Measurements from ENCODE around the gene HAND1.
A peak's percentile ranks its signal among the peaks of the same experiment; 100 is the strongest.
"Not testable (repeated sequence)": the region's sequence is repeated elsewhere in the genome, so short reads cannot be mapped to it uniquely, and the experiment has no call there.

HAND1 gene

GRCh38 chr5:154478224-154478565 lies at the start of gene HAND1:
HAND1 (minus strand) TSS chr5:154478227; CDS start chr5:154478008, 219 bp downstream.
- peak; percentile 62 for DNase-seq (ENCODE audit: low read depth)

DNA sequence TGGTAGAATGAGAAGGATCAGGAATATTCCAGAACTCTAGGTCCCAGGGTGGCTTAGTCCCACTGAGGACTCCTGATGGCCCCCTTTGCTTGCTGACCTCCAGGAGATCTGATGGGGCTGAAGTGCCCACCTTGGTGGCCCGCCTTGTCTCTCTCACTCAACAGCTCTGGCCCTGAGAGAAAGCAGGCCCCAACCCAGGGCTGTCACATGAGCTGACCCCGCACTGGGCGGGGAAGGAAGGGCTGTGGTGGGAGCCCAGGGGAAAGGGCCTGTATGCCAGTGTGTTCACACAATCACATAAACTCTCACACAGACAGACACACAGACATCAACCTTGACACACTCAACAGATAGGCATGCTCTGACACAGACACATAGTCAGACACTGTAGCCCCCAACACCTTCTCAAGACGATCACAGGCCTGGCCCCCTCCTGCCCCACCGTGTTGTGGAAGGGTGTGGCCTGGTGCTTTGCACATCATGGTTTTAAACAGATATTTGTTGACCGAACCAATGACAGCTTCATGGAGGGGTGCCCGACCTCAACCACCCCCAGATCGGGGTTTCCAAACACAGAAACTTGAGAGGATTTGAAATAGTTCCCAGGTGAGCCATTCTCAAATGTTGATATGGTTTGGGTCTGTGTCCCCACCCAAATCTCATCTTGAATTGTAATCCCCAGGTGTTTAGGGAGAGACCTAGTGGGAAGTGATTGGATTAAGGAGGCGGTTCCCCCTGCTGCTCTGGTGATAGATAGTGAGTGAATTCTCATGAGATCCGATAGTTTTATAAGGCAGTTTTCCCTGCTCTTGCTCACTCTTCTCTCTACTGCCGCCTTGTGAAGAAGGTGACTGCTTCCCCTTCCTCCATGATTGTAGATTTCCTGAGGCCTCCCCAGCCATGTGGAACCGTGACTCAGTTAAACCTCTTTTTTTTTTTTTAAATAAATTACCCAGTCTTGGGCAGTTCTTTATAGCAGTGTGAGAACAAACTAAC lies 48.5 kb upstream of the HAND1 start:
- DNase-seq (ENCODE audit: low read depth) = no peak

- no peak for DNase-seq (ENCODE audit: low read depth)
Measured at GRCh38 chr5:154524859-154525258, 46.8 kb upstream of the HAND1 start.

DNA sequence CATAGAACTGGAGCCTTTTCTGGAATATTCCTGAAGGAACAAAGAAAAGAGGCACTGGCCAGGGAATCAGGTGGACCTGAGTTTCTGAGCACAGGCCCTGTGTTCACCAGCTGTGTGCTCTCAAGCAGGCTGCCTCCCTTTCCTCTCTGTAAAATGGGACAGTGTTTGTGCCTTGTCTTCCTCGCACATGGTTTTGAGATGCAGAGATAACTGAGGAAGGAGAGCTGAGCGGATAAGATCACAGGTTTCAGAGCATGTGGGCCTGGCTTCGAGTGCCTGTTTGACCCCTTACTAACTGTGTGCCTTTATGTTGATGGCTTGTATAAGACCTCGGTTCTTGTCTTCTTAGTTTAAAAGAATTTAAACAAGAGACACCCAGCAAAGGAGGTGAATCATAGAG lies 46.2 kb upstream of the HAND1 start:
- DNase-seq (ENCODE audit: low read depth) = no peak

- DNase-seq (ENCODE audit: low read depth) = no peak
Measured at GRCh38 chr5:154523709-154524108, 45.7 kb upstream of the HAND1 start.

DNA sequence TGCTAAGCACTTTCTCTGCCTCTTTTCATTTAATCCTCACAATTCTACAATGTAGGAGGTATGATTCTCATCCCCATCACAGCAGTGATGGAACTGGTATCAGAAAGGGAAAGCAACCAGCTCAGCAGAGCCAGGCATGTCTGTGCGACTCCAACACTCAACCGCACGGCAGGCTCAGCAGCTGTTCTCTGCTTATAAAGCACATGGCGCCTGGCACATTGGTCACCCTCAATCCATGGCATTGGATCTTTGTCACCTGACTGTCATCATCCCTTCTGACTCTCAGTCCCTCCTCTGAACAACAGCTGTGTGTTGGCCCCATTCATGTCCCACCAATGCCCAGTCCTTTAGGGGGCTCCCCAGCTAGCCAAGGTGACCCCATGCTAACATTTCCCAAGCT lies 45.1 kb upstream of the HAND1 start:
- no peak for DNase-seq (ENCODE audit: low read depth)

- no peak for DNase-seq (ENCODE audit: low read depth)
Measured at GRCh38 chr5:154522284-154522683, 44.3 kb upstream of the HAND1 start.

- DNase-seq (ENCODE audit: low read depth) = no peak
Measured at GRCh38 chr5:154521756-154522155, 43.7 kb upstream of the HAND1 start.

- peak; percentile 53 for DNase-seq (ENCODE audit: low read depth)
Measured at GRCh38 chr5:154520861-154521453, 42.9 kb upstream of the HAND1 start.

GRCh38 chr5:154519359-154519758 lies 41.3 kb upstream of the HAND1 start:
- DNase-seq (ENCODE audit: low read depth) = peak; percentile 71

GRCh38 chr5:154518438-154518867 lies 40.4 kb upstream of the HAND1 start:
- DNase-seq (ENCODE audit: low read depth) = no peak

DNA sequence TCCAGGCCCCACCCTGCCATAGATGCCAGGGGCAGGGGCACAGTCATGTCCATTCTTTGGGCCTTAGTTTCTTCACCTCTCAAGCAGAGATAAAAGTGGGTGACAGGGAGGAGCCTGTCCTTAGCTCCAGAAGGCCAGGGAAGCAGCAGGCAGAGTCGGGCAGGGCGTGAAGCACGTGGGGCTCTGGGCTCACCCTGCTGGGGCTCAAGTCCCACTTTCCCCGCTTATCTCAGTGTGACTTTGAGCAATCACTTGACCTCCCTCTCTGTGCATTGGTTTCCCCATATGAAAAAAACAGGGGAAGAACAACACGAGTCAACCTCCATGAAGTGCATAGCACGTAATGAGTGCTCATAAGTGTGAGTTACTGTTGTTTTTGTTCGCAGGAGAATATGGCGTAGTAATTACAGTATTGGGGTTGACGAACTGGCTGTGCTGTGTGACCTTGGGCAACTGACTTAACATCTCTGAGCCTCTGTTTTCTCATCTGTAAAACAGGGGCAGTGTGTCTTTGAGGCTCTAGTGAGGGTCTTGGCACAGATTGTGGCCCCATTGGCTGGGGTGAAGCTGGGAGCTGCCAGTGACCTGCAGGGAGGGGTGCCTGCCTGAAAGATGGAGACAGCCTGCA lies 39.9 kb upstream of the HAND1 start:
- no peak for DNase-seq (ENCODE audit: low read depth)

DNA sequence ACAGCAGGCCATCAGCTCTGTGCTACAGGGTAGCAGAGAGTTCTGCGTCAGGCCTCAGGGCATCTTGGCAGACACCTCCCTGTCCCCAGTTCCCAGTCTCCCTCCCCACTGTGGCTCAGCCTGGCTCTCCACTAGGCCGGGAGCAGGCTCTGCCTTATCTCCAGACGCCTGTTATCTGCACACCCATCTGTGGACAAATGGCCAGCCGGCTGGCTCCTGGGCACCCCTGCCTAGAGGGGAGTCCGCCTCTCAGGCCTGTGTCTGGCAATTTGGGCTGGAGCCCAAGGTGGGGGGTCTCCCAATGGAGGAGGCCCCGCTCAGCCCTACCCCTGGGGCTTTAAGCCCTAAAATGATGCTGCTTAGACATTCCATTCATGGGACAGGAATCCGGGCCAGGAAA lies 39.2 kb upstream of the HAND1 start:
- no peak for DNase-seq (ENCODE audit: low read depth)

- DNase-seq (ENCODE audit: low read depth) = no peak
Measured at GRCh38 chr5:154516475-154516874, 38.4 kb upstream of the HAND1 start.

- not testable (repeated sequence) for DNase-seq (ENCODE audit: low read depth)
Measured at GRCh38 chr5:154515488-154515887, 37.5 kb upstream of the HAND1 start.

DNA sequence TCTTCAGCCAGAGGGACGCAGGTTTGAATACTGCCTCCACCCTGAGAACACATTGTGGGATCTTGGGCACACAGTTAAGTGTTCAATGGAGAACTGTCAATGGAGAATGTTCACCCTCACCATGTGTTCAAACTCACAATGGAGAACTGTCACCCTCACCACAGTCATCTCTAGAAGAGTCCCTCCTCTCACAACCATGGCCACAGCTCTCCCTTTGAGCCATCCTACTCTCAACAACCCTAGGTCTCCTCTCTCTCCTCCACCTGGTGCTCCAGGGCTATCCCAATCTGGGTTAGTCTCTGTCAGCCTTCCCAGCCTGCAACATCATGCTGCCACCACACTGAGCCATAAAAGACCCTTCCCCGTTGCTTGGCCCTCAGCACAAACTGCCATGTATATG lies 36.3 kb upstream of the HAND1 start:
- no peak for DNase-seq (ENCODE audit: low read depth)

DNA sequence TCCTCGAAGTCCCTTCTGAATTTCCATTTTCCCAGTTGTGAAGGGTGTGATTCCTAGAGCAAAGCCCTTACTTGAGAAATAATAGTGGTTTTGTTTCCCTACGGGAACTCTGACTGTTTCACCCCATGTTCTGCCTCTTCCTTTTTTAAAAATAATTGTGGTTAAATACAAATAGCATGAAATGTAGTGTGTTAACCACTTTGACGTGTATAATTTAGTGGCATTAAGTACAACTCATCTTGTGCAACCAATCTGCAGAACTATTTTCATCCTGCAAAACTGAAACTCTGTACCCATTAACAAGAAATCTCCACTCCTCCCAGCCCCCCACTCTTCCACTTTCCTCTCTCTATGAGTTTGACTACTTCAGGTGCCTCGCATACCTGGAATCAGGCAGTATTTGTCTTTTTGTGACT lies 35.6 kb upstream of the HAND1 start:
- peak; percentile 7 for DNase-seq (ENCODE audit: low read depth)

GRCh38 chr5:154511984-154512383 lies 34.0 kb upstream of the HAND1 start:
- no peak for DNase-seq (ENCODE audit: low read depth)

- DNase-seq (ENCODE audit: low read depth) = no peak
Measured at GRCh38 chr5:154509784-154510555, 31.9 kb upstream of the HAND1 start.

DNA sequence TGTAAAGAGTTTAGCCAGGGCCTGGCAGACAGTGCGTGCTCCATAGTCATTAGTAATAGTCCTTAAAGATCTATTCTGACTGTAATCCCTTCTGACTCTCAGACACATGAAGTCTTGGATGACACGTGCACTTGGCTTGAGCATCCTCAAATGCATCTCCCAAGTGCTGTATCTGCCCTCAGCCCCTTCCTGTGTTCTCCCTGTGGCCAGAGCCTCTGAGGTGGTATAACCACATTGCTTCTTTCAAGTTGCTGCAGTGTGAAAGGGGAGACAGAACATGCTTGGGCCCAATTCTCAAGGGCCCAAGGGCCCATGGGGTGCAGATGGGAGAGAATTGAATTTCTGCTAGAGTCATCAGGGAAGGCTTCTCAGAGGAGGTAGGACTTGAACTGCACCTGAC lies 30.1 kb upstream of the HAND1 start:
- DNase-seq (ENCODE audit: low read depth) = no peak

GRCh38 chr5:154506716-154507080 lies 28.7 kb upstream of the HAND1 start:
- no peak for DNase-seq (ENCODE audit: low read depth)

- DNase-seq (ENCODE audit: low read depth) = no peak
Measured at GRCh38 chr5:154506049-154506715, 28.2 kb upstream of the HAND1 start.
